K562 (cell line): Measurements from ENCODE around the gene RNF138. TPM values are rescaled to one million over a fixed set of nuclear protein-coding genes. Genes with fewer than 3 reads are reported as not detected.

ENCODE experiments used
- ATAC-seq: fragments of 200-7000 bp; cut with Tn5 transposase; 3 replicates; pipeline ENCODE4 v1.9.1; 2020; ENCODE audit warnings: moderate library complexity
- BruUV-seq: library from RNA; stranded (reverse); fragments of 400-500 nt; replicated peaks from 2 replicates; lab custom pipeline; 2021; lab: Mats Ljungman, UMichigan
- CTCF ChIA-PET: fragments of 300-600 bp; formaldehyde crosslinking; extraction: SDS; loops from one replicate; lab custom pipeline; 2021; ENCODE audit warnings: low intra/inter-chr PET ratio; lab: Yijun Ruan, JAX
- POLR2A ChIA-PET: fragments of 300-600, 350-650 bp; sonication (Branson Sonifier 250); formaldehyde crosslinking; extraction: SDS; loops from one replicate; lab custom pipeline; 2021; ENCODE audit warnings: antibody characterized with exemption, inconsistent platforms; lab: Yijun Ruan, JAX
- DNase-seq, 4 experiments: peaks; one replicate each; pipeline versions ENCODE4 v3.0.0 to v3.0.0-alpha.2; 2011 to 2018; ENCODE audit warnings: low spot score in 3 of 4, mixed read lengths in 3 of 4; ENCODE audit errors: extremely low read depth in 1 of 4
- FAIRE-seq: peaks from 2 replicates; lab custom pipeline; 2011; peaks lifted over from hg19 to GRCh38; lab: Jason Lieb, UNC
- H2AFZ ChIP-seq: 2 replicates; pipeline ENCODE4 v1.6.0; 2011; ENCODE audit warnings: low read depth, low read length, control low read depth, inconsistent platforms
- H3K27ac ChIP-seq: fragments of 200-600 bp; 3 replicates; pipeline ENCODE4 v1.8.0; 2011; ENCODE audit warnings: low read depth, mild to moderate bottlenecking, control low read depth, inconsistent platforms, low read length, moderate library complexity, mixed read lengths; ENCODE audit errors: extremely low read depth
- H3K27me3 ChIP-seq, 2 experiments: fragments of 300-600 bp in 1 of 2; 2 replicates in 1 of 2; 3 replicates in 1 of 2; pipeline versions ENCODE4 v1.6.0 to v1.8.0; 2011; ENCODE audit warnings: inconsistent platforms in 2 of 2, low read length in 2 of 2, mild to moderate bottlenecking in 1 of 2, mixed read lengths in 1 of 2, moderate library complexity in 1 of 2; ENCODE audit not compliant: control insufficient read depth in 2 of 2, insufficient read depth in 2 of 2
- H3K36me3 ChIP-seq: fragments of 300-600 bp; 3 replicates; pipeline ENCODE4 v1.8.0; 2011; ENCODE audit warnings: mild to moderate bottlenecking, low read length, inconsistent platforms; ENCODE audit not compliant: control insufficient read depth, insufficient read depth
- H3K4me1 ChIP-seq, 2 experiments: fragments of 200-600 bp in 1 of 2; replicated peaks in 1 of 2; 2 replicates in 1 of 2; 3 replicates in 1 of 2; pipeline versions ENCODE4 v1.5.1 to v1.8.0; 2011; ENCODE audit warnings: inconsistent platforms in 2 of 2, low read length in 2 of 2, mild to moderate bottlenecking in 1 of 2, mixed read lengths in 1 of 2, moderate library complexity in 1 of 2; ENCODE audit not compliant: control insufficient read depth in 2 of 2, insufficient read depth in 2 of 2
- H3K4me2 ChIP-seq: 2 replicates; pipeline ENCODE4 v1.6.1; 2011; ENCODE audit warnings: low read length, control low read depth, inconsistent platforms, mixed read lengths; ENCODE audit not compliant: insufficient read depth
- H3K4me3 ChIP-seq: fragments of 200-600 bp; sonication (generic), shearing (Covaris generic); 2 replicates; pipeline ENCODE4 v1.5.1; 2016; ENCODE audit warnings: control low read depth, inconsistent platforms
- H3K79me2 ChIP-seq: fragments of 200-600 bp; 3 replicates; pipeline ENCODE4 v1.8.0; 2011; ENCODE audit warnings: low read length, inconsistent platforms; ENCODE audit not compliant: control insufficient read depth, insufficient read depth
- H3K9ac ChIP-seq, 2 experiments: 2 replicates each; pipeline versions ENCODE4 v1.6.0 to v1.6.1; 2011; ENCODE audit warnings: low read depth in 2 of 2, low read length in 2 of 2, control low read depth in 1 of 2, inconsistent platforms in 1 of 2, mild to moderate bottlenecking in 1 of 2, mixed read lengths in 1 of 2; ENCODE audit not compliant: insufficient read depth in 1 of 2
- H3K9me1 ChIP-seq: one replicate; pipeline ENCODE4 v1.6.0; 2011; ENCODE audit warnings: inconsistent platforms, mild to moderate bottlenecking, low read length, moderate library complexity; ENCODE audit not compliant: control insufficient read depth, insufficient read depth
- H3K9me3 ChIP-seq: replicated peaks from 2 replicates; pipeline ENCODE4 v1.5.1; 2011; ENCODE audit warnings: low read depth, low read length, inconsistent platforms; ENCODE audit not compliant: control insufficient read depth, insufficient read depth
- H4K20me1 ChIP-seq: replicated peaks from 2 replicates; pipeline ENCODE4 v1.6.1; 2011; ENCODE audit warnings: low read length, inconsistent platforms, mixed read lengths; ENCODE audit not compliant: control insufficient read depth, insufficient read depth
- BMI1 ChIP-seq: fragments of 150-350 bp; IDR thresholded peaks from 2 replicates; pipeline ENCODE4 v1.6.1; 2014; ENCODE audit warnings: low read length
- CREM ChIP-seq: IDR thresholded peaks from 2 replicates; pipeline ENCODE4 v1.6.1; 2014; ENCODE audit warnings: antibody characterized with exemption, low read depth
- DNMT1 ChIP-seq: fragments of 450-650 bp; IDR thresholded peaks from 2 replicates; pipeline ENCODE4 v1.6.1; 2016; ENCODE audit warnings: antibody characterized with exemption, mild to moderate bottlenecking
- HMG20B ChIP-seq: fragments of 250-450 bp; sonication (Bioruptor Pico); IDR thresholded peaks from 2 replicates; pipeline ENCODE4 v1.5.0; 2021; ENCODE audit warnings: mild to moderate bottlenecking
- KDM1A ChIP-seq, 2 experiments: fragments of 450-650 bp; IDR thresholded peaks; 2 replicates each; pipeline ENCODE4 v1.6.1; 2016; ENCODE audit warnings: mild to moderate bottlenecking in 2 of 2
- KHSRP ChIP-seq: fragments of 450-650 bp; IDR thresholded peaks from 2 replicates; pipeline ENCODE4 v1.6.1; 2017
- NR2F6 ChIP-seq: fragments of 450-650 bp; formaldehyde crosslinking; IDR thresholded peaks from 2 replicates; pipeline ENCODE4 v1.4.0; 2020; ENCODE audit warnings: mild to moderate bottlenecking
- PHF8 ChIP-seq: fragments of 200-600 bp; sonication (generic); IDR thresholded peaks from 2 replicates; pipeline ENCODE4 v1.6.1; 2012; ENCODE audit warnings: mixed run types, mild to moderate bottlenecking, inconsistent platforms, low read length, moderate library complexity, borderline replicate concordance
- PKNOX1 ChIP-seq: fragments of 450-650 bp; IDR thresholded peaks from 2 replicates; pipeline ENCODE4 v1.6.1; 2016
- POLR3G ChIP-seq: IDR thresholded peaks from 2 replicates; pipeline ENCODE4 v1.6.1; 2011; ENCODE audit not compliant: insufficient read length, insufficient replicate concordance; ENCODE audit errors: extremely low read depth
- SREBF1 ChIP-seq: fragments of 150-350 bp; IDR thresholded peaks from 2 replicates; pipeline ENCODE4 v1.6.1; 2014; ENCODE audit warnings: antibody characterized with exemption, low read depth, low read length, borderline replicate concordance
- ZBTB43 ChIP-seq: sonication (generic); formaldehyde crosslinking; IDR thresholded peaks from 2 replicates; pipeline ENCODE4 v1.8.0; 2023; ENCODE audit warnings: mild to moderate bottlenecking, missing genetic modification reagents
- ZNF408 ChIP-seq: fragments of 250-450 bp; sonication (Bioruptor Pico); IDR thresholded peaks from 2 replicates; pipeline ENCODE4 v1.4.0; 2020; ENCODE audit warnings: low read depth, mild to moderate bottlenecking, moderate library complexity
- ZNF696 ChIP-seq: fragments of 250-450 bp; sonication (Bioruptor Pico); conservative IDR thresholded peaks from 2 replicates; pipeline ENCODE4 v1.4.0; 2020; ENCODE audit warnings: mild to moderate bottlenecking, moderate library complexity
- ZNF717 ChIP-seq: fragments of 250-450 bp; sonication (Bioruptor Pico); IDR thresholded peaks from 2 replicates; pipeline ENCODE4 v1.5.0; 2021
- ZNF76 ChIP-seq: fragments of 250-450 bp; sonication (Bioruptor Pico); IDR thresholded peaks from 2 replicates; pipeline ENCODE4 v1.4.0; 2020; ENCODE audit warnings: mild to moderate bottlenecking, moderate library complexity, borderline replicate concordance
- ZNF830 ChIP-seq: fragments of 250-450 bp; sonication (Bioruptor Pico); IDR thresholded peaks from 2 replicates; pipeline ENCODE4 v1.5.0; 2021; ENCODE audit warnings: mild to moderate bottlenecking
- WGBS: fragments of 100-300 bp; shearing (Covaris generic); methylation state at CpG from one replicate; pipeline ENCODE4 v1.1.6; 2016; ENCODE audit warnings: low coverage, mixed read lengths; ENCODE audit not compliant: insufficient coverage; ENCODE audit errors: missing lambda C conversion rate; 5-methylcytosine and 5-hydroxymethylcytosine counted together
- in situ Hi-C: fragments of 300-500 bp; cut with MboI; formaldehyde crosslinking; loops from 4 replicates; pipeline ENCODE4 v1.15.0; 2018; ENCODE audit warnings: inconsistent platforms, mixed read lengths
- intact Hi-C: fragments of 100-400 bp; cut with micrococcal nuclease; formaldehyde crosslinking; loops from 2 replicates; pipeline ENCODE4 v1.14.2; 2022
- polyA plus RNA-seq, 8 experiments: library from polyadenylated mRNA; depleted of rRNA in 4 of 8; stranded (reverse) in 5 of 8; unstranded in 3 of 8; fragments of >200 nt; fragmentation: Nextera tagmentation in 2 of 8; fragmentation: Illumina TruSeq in 1 of 8; extraction: Ambion mirVana in 2 of 8; extraction: Trizol in 1 of 8; gene quantifications; 2 replicates each; pipeline versions ENCODE4 v1.2.1 to v1.2.3, GENCODE V29; 2011 to 2014; ENCODE audit warnings: inconsistent platforms in 1 of 8, missing spikeins in 1 of 8
- total RNA-seq, 7 experiments: library from RNA; depleted of rRNA in 6 of 7; stranded (reverse); fragments of >200 nt in 6 of 7; fragmentation: Illumina TruSeq in 2 of 7; extraction: Trizol in 2 of 7; gene quantifications; 2 replicates each; pipeline versions ENCODE4 v1.2.1 to v1.2.3, GENCODE V29; 2011 to 2021; ENCODE audit warnings: low replicate concordance in 1 of 7

The RNF138 gene
- total and polyA plus RNA-seq, 9 of the 15 experiments (the other 6 are each of a cell fraction or from before 2014, with no cell fraction given) = 47.6 to 100 (median 62.5) TPM

- no peaks in the 10 kb centered on the region; the same call in 1 of the 2 replicates for H4K20me1 ChIP-seq
- intact Hi-C loops = no loop called here
- 100% methylated on average over 4 of the region's 4 CpGs for WGBS
- TF ChIP-seq DNMT1 = no peak
- no peak for TF ChIP-seq ZNF76
- no peak for TF ChIP-seq ZNF717 (CRISPR knock-in tag)
- no peak for TF ChIP-seq ZNF696 (CRISPR knock-in tag)
- TF ChIP-seq BMI1 = no peak
- TF ChIP-seq CREM = no peak
- no peak for TF ChIP-seq KHSRP
- TF ChIP-seq, all 486 proteins: peak for 0
- in situ Hi-C loops = no loop called here
- Histone ChIP-seq H3K4me3 (no peak overlapping the region), H3K4me2 (no peak overlapping the region), H2AFZ (no peak overlapping the region), H3K27ac (no peak overlapping the region), H3K36me3 (peaks cover 86% of the 10 kb centered on the region), H3K9me1 (no peaks in the 10 kb centered on the region), H3K9me3 (no peaks in the 10 kb centered on the region), H3K9ac (no peak overlapping the region), H3K4me1 (no peaks in the 10 kb centered on the region), H3K27me3 (no peaks in the 10 kb centered on the region), H3K79me2 (peaks cover 93% of the 10 kb centered on the region)
- FAIRE-seq (no peak), DNase-seq (no peak), ATAC-seq (no peak)
- ChIA-PET POLR2A (interaction anchor here (0.6 to 1.6 kb wide), 3 partner anchors 13 to 170 kb away, joined by 4 to 6 read pairs (median 5); no protein-coding TSS in a partner anchor), CTCF (no interaction called here)
- BruUV-seq = no TSS peak
Observed at GRCh38 chr18:32112826-32113225, 21.2 kb downstream of the RNF138 start.

GRCh38 chr18:32114293-32114942, 22.7 kb downstream of the RNF138 start:
- Histone ChIP-seq H3K4me1 (no peaks in the 10 kb centered on the region), H3K36me3 (peaks cover 86% of the 10 kb centered on the region), H3K79me2 (peaks cover 84% of the 10 kb centered on the region), H3K9me3 (no peaks in the 10 kb centered on the region), H3K27ac (no peak overlapping the region), H3K4me2 (no peak overlapping the region), H3K4me3 (no peak overlapping the region), H3K27me3 (no peaks in the 10 kb centered on the region), H3K9ac (no peak overlapping the region), H4K20me1 (no peaks in the 10 kb centered on the region; the same call in 1 of the 2 replicates), H3K9me1 (no peaks in the 10 kb centered on the region), H2AFZ (no peak overlapping the region)
- intact Hi-C loops (no loop called here), in situ Hi-C loops (no loop called here)
- DNase-seq (no peak), FAIRE-seq (no peak), ATAC-seq (no peak)
- POLR2A ChIA-PET = no interaction called here
- WGBS = 96% methylated on average over 4 of the region's 4 CpGs
- CTCF ChIA-PET = no interaction called here
- no TSS peak for BruUV-seq
- TF ChIP-seq KDM1A (IDR thresholded peaks at IDR 0.05) (no peak), POLR3G (no peak), ZNF830 (CRISPR knock-in tag) (no peak), PKNOX1 (no peak), HMG20B (no peak), NR2F6 (no peak), PHF8 (no peak), ZNF408 (CRISPR knock-in tag) (no peak), ZBTB43 (CRISPR knock-in tag) (no peak), SREBF1 (no peak)
